CD4-positive, CD25-positive, alpha-beta regulatory T cell (primary cell): Measurements from ENCODE around the gene PHF12. TPM values are rescaled to one million over a fixed set of nuclear protein-coding genes. Genes with fewer than 3 reads are reported as not detected.

ENCODE experiments used
- ATAC-seq, 2 donors: fragments of 150-1000 bp; cut with Tn5 transposase; one replicate each; pipeline ENCODE4 v1.10.0; 2021; ENCODE audit warnings: low read depth in 2 of 2, moderate number of reproducible peaks in 2 of 2, moderate library complexity in 1 of 2
- DNase-seq, 3 donors: peaks; one replicate each; pipeline versions ENCODE4 v3.0.0 to v3.0.0-alpha.2; 2012 to 2022; ENCODE audit warnings: mixed read lengths in 1 of 3
- H3K27ac ChIP-seq: one replicate; pipeline ENCODE4 v1.7.0; 2013; ENCODE audit warnings: mild to moderate bottlenecking, low read length; ENCODE audit not compliant: insufficient read depth, poor library complexity, severe bottlenecking
- H3K27me3 ChIP-seq: one replicate; pipeline ENCODE4 v1.7.0; 2013; ENCODE audit warnings: low read length; ENCODE audit not compliant: control insufficient read depth, insufficient read depth
- H3K36me3 ChIP-seq: one replicate; pipeline ENCODE4 v1.7.0; 2013; ENCODE audit warnings: mild to moderate bottlenecking, low read length, moderate library complexity; ENCODE audit not compliant: control insufficient read depth, insufficient read depth
- H3K4me1 ChIP-seq: 2 replicates; pipeline ENCODE4 v1.7.0; 2013; ENCODE audit warnings: mild to moderate bottlenecking, low read length; ENCODE audit not compliant: insufficient read depth, control insufficient read depth, poor library complexity, severe bottlenecking
- H3K4me3 ChIP-seq: one replicate; pipeline ENCODE4 v1.7.0; 2013; ENCODE audit warnings: low read depth, mild to moderate bottlenecking, low read length, moderate library complexity
- H3K9me3 ChIP-seq, 2 experiments: 1 replicate in 1 of 2; 2 replicates in 1 of 2; pipeline ENCODE4 v1.7.0; 2013; ENCODE audit warnings: low read length in 2 of 2, mild to moderate bottlenecking in 1 of 2, moderate library complexity in 1 of 2; ENCODE audit not compliant: control insufficient read depth in 2 of 2
- H3K27ac Mint-ChIP-seq, 3 donors: one replicate each; pipeline ENCODE4 v1.8.0; 2020 to 2022; ENCODE audit warnings: mild to moderate bottlenecking in 3 of 3, mixed read lengths in 3 of 3, moderate library complexity in 2 of 3
- H3K27me3 Mint-ChIP-seq: one replicate; pipeline ENCODE4 v1.8.0; 2022; ENCODE audit warnings: mild to moderate bottlenecking, mixed read lengths
- H3K36me3 Mint-ChIP-seq: one replicate; pipeline ENCODE4 v1.8.0; 2020; ENCODE audit warnings: mixed read lengths
- H3K4me1 Mint-ChIP-seq, 4 donors: one replicate each; pipeline ENCODE4 v1.8.0; 2020 to 2022; ENCODE audit warnings: mixed read lengths in 4 of 4, mild to moderate bottlenecking in 1 of 4
- H3K4me3 Mint-ChIP-seq, 4 donors: one replicate each; pipeline ENCODE4 v1.8.0; 2020 to 2022; ENCODE audit warnings: mild to moderate bottlenecking in 4 of 4, mixed read lengths in 4 of 4, moderate library complexity in 3 of 4
- H3K9me3 Mint-ChIP-seq, 7 donors: one replicate each; pipeline ENCODE4 v1.8.0; 2020 to 2022; ENCODE audit warnings: mixed read lengths in 7 of 7, mild to moderate bottlenecking in 3 of 7, moderate library complexity in 2 of 7
- polyA plus RNA-seq, 4 donors: library from polyadenylated mRNA; unstranded; fragments of 300-500 nt; fragmentation: Illumina TruSeq; gene quantifications; one replicate each; pipeline ENCODE4 v1.2.3, GENCODE V29; 2021
- total RNA-seq: library from RNA; stranded (reverse); gene quantifications from one replicate; pipeline ENCODE4 v1.2.3, GENCODE V29; 2022

Gene PHF12
- total and polyA plus RNA-seq, 5 donors from 2014 or later, result 5.4 to 200 (median 6.2) TPM

- no peaks in the 10 kb centered on the region for H3K27me3 Mint-ChIP-seq
- no peak overlapping the region for H3K27ac Mint-ChIP-seq
- DNase-seq (no peak), ATAC-seq (no peak)
- no peaks in the 10 kb centered on the region for H3K36me3 ChIP-seq
- no peaks in the 10 kb centered on the region for H3K4me1 ChIP-seq
- no peak overlapping the region for H3K4me3 Mint-ChIP-seq
- H3K9me3 Mint-ChIP-seq, result peaks cover 0 to 2% (median 0%) of the 10 kb centered on the region in 7 donors
- H3K9me3 ChIP-seq, result no peaks in the 10 kb centered on the region
- no peak overlapping the region for H3K27ac ChIP-seq
- no peak overlapping the region for H3K4me3 ChIP-seq
- H3K36me3 Mint-ChIP-seq, result peaks cover 4% of the 10 kb centered on the region
- no peaks in the 10 kb centered on the region for H3K27me3 ChIP-seq
- no peaks in the 10 kb centered on the region for H3K4me1 Mint-ChIP-seq
Measured at GRCh38 chr17:28992185-28992584, 40.9 kb upstream of the PHF12 start.

GRCh38 chr17:28991779-28992178, 40.5 kb upstream of the PHF12 start:
- H3K4me3 ChIP-seq, result no peak overlapping the region
- Mint-ChIP-seq H3K4me1 (no peaks in the 10 kb centered on the region), H3K4me3 (no peak overlapping the region), H3K27me3 (no peaks in the 10 kb centered on the region), H3K9me3 (peaks cover 0 to 2% (median 0%) of the 10 kb centered on the region in 7 donors), H3K36me3 (peaks cover under 1% of the 10 kb centered on the region), H3K27ac (no peak overlapping the region)
- no peaks in the 10 kb centered on the region for H3K27me3 ChIP-seq
- H3K9me3 ChIP-seq, result no peaks in the 10 kb centered on the region
- H3K4me1 ChIP-seq, result no peaks in the 10 kb centered on the region
- H3K36me3 ChIP-seq, result no peaks in the 10 kb centered on the region
- ATAC-seq (no peak), DNase-seq (no peak)
- H3K27ac ChIP-seq, result no peak overlapping the region

- H3K4me1 ChIP-seq, result no peaks in the 10 kb centered on the region
- H3K4me3 ChIP-seq, result no peak overlapping the region
- Mint-ChIP-seq H3K9me3 (no peaks in the 10 kb centered on the region), H3K4me3 (no peak overlapping the region), H3K4me1 (peaks cover 0 to 1% (median 0%) of the 10 kb centered on the region in 4 donors), H3K27ac (no peak overlapping the region), H3K27me3 (peaks cover 5% of the 10 kb centered on the region), H3K36me3 (no peaks in the 10 kb centered on the region)
- no peaks in the 10 kb centered on the region for H3K9me3 ChIP-seq
- ATAC-seq (no peak), DNase-seq (no peak)
- H3K36me3 ChIP-seq, result no peaks in the 10 kb centered on the region
- H3K27me3 ChIP-seq, result no peaks in the 10 kb centered on the region
- no peak overlapping the region for H3K27ac ChIP-seq
Measured at GRCh38 chr17:28989028-28989427, 37.7 kb upstream of the PHF12 start.

DNA sequence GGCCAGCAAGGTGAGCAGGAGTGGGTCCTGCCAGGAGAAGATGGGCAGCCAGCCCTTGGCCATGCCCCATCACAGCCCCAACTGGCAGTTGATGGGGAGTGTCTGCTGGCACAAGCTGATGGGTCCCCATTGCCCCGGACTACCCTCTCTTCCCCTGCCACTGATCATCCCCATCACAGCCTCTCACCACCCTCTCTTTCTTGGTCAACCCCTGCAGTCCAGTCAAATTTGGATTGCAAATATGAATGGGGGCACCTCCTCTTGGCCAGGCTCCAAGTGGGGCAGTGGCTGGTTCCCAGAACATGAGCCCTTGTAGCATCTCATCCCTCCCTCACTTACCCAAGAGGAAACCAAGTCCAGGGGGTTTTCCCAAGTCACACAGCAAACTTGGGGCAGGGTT, 37.2 kb upstream of the PHF12 start:
- no peaks in the 10 kb centered on the region for H3K27me3 ChIP-seq
- H3K27me3 Mint-ChIP-seq, result peaks cover 5% of the 10 kb centered on the region
- ATAC-seq (no peak), DNase-seq (no peak)
- H3K27ac ChIP-seq, result no peak overlapping the region
- H3K4me1 Mint-ChIP-seq, result peaks cover under 1 to 7% (median 2%) of the 10 kb centered on the region in 4 donors
- no peaks in the 10 kb centered on the region for H3K36me3 Mint-ChIP-seq
- H3K9me3 Mint-ChIP-seq, result no peaks in the 10 kb centered on the region
- no peak overlapping the region for H3K4me3 ChIP-seq
- no peak overlapping the region for H3K4me3 Mint-ChIP-seq
- no peaks in the 10 kb centered on the region for H3K9me3 ChIP-seq
- H3K36me3 ChIP-seq, result no peaks in the 10 kb centered on the region
- H3K4me1 ChIP-seq, result peaks cover 5% of the 10 kb centered on the region
- H3K27ac Mint-ChIP-seq, result peak overlapping the region in 1 of 3 donors; percentile 15

- Mint-ChIP-seq H3K4me1 (peaks cover 12 to 22% (median 17%) of the 10 kb centered on the region in 4 donors), H3K9me3 (no peaks in the 10 kb centered on the region), H3K4me3 (no peak overlapping the region), H3K36me3 (no peaks in the 10 kb centered on the region), H3K27ac (no peak overlapping the region), H3K27me3 (peaks cover 5% of the 10 kb centered on the region)
- ATAC-seq, result no peak
- no peaks in the 10 kb centered on the region for H3K9me3 ChIP-seq
- H3K4me3 ChIP-seq, result no peak overlapping the region
- H3K27me3 ChIP-seq, result no peaks in the 10 kb centered on the region
- H3K27ac ChIP-seq, result no peak overlapping the region
- no peaks in the 10 kb centered on the region for H3K36me3 ChIP-seq
- peaks cover 20% of the 10 kb centered on the region for H3K4me1 ChIP-seq
- no peak for DNase-seq
Measured at GRCh38 chr17:28986714-28987655, 35.7 kb upstream of the PHF12 start.

GRCh38 chr17:28985950-28986713, 34.8 kb upstream of the PHF12 start:
- H3K9me3 Mint-ChIP-seq, result no peaks in the 10 kb centered on the region
- no peak overlapping the region for H3K4me3 Mint-ChIP-seq
- H3K27ac Mint-ChIP-seq, result no peak overlapping the region
- H3K36me3 Mint-ChIP-seq, result no peaks in the 10 kb centered on the region
- H3K4me1 Mint-ChIP-seq, result peaks cover 12 to 26% (median 18%) of the 10 kb centered on the region in 4 donors
- Histone ChIP-seq H3K4me1 (peaks cover 24% of the 10 kb centered on the region), H3K9me3 (no peaks in the 10 kb centered on the region), H3K4me3 (no peak overlapping the region), H3K36me3 (no peaks in the 10 kb centered on the region), H3K27ac (no peak overlapping the region), H3K27me3 (no peaks in the 10 kb centered on the region)
- ATAC-seq, result no peak
- no peak for DNase-seq
- peaks cover 5% of the 10 kb centered on the region for H3K27me3 Mint-ChIP-seq

GRCh38 chr17:28983286-28984230, 32.2 kb upstream of the PHF12 start:
- DNase-seq, result no peak
- Histone ChIP-seq H3K9me3 (no peaks in the 10 kb centered on the region), H3K4me3 (no peak overlapping the region), H3K27ac (peak overlapping the region; percentile 80), H3K4me1 (peaks cover 24% of the 10 kb centered on the region), H3K27me3 (no peaks in the 10 kb centered on the region), H3K36me3 (no peaks in the 10 kb centered on the region)
- no peaks in the 10 kb centered on the region for H3K36me3 Mint-ChIP-seq
- peak overlapping the region; percentile 92 to 97 (median 95) for H3K27ac Mint-ChIP-seq
- H3K4me1 Mint-ChIP-seq, result peaks cover 12 to 29% (median 18%) of the 10 kb centered on the region in 4 donors
- H3K27me3 Mint-ChIP-seq, result peaks cover 5% of the 10 kb centered on the region
- ATAC-seq, result no peak
- peak overlapping the region in 1 of 4 donors; percentile 68 for H3K4me3 Mint-ChIP-seq
- no peaks in the 10 kb centered on the region for H3K9me3 Mint-ChIP-seq
